ENCODE data around the gene STIP1.

DNA sequence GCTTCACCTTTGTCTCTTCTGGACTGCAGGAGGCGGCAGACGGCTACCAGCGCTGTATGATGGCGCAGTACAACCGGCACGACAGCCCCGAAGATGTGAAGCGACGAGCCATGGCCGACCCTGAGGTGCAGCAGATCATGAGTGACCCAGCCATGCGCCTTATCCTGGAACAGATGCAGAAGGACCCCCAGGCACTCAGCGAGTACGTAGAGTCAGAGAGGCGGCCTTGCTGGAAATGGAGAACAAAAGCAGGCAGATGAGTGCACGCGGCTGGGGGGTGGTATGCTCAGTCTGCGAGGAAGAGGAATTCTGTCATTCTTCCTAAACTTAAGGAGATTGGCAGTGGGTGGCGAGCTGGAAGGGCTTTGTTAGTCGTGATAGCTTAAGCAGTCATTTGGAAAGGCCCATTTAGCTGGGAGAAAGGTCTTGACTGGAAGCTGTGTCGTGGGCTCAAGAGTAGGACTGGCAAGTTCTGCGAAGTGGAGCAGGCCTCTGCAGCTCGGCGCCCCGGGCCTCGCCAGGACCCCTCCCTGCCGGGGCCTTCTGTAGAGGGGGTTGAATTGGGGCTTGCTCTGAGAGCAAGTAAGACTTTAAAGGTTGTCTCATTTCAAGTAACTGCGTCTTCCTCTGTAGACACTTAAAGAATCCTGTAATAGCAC, 17.6 kb downstream of the STIP1 start:
- no peak for TF ChIP-seq POLR2A (IDR thresholded peaks at IDR 0.05; ENCODE audit: low read depth, low read length)
- no peak for TF ChIP-seq POLR2AphosphoS5 (IDR thresholded peaks at IDR 0.05; ENCODE audit: low read depth, low read length)
- TF ChIP-seq TAF1 (IDR thresholded peaks at IDR 0.05; ENCODE audit: low read depth, low read length): no peak
- no peak for TF ChIP-seq POU2F2 (IDR thresholded peaks at IDR 0.05; ENCODE audit: low read depth, low read length)

Measured in GM12891 (cell line).